Right lobe of liver (tissue), 6 donors: ENCODE results near the gene UBASH3B. TPM values are rescaled to one million over a fixed set of nuclear protein-coding genes. Genes with fewer than 3 reads are reported as not detected.

ENCODE experiments used
- ATAC-seq, 4 donors: fragments of 200-7000 bp; cut with Tn5 transposase; one replicate each; pipeline ENCODE4 v1.9.1; 2020; ENCODE audit warnings: mild to moderate bottlenecking in 4 of 4, moderate library complexity in 4 of 4
- DNase-seq, 3 donors: peaks; one replicate each; pipeline ENCODE4 v3.0.0-alpha.2; 2020
- H3K27ac ChIP-seq, 3 donors: fragments of 200-600 bp; one replicate each; pipeline ENCODE4 v1.8.0; 2022
- H3K27me3 ChIP-seq, 2 donors: fragments of 200-600 bp; one replicate each; pipeline ENCODE4 v1.8.0; 2022
- H3K36me3 ChIP-seq, 4 donors: fragments of 200-600 bp; sonication (generic) in 1 of 4; one replicate each; pipeline versions ENCODE4 v1.5.1 to v1.8.0; 2017 to 2022; ENCODE audit warnings: control low read depth in 1 of 4
- H3K4me1 ChIP-seq, 4 donors: fragments of 200-600 bp; sonication (generic) in 1 of 4; one replicate each; pipeline versions ENCODE4 v1.5.1 to v1.8.0; 2017 to 2022; ENCODE audit warnings: control low read depth in 1 of 4
- H3K4me3 ChIP-seq, 3 donors: fragments of 200-600 bp; one replicate each; pipeline ENCODE4 v1.8.0; 2022
- H3K9me3 ChIP-seq, 4 donors: fragments of 200-600 bp; sonication (generic) in 1 of 4; one replicate each; pipeline versions ENCODE4 v1.5.1 to v1.8.0; 2017 to 2022; ENCODE audit warnings: control low read depth in 1 of 4
- POLR2A ChIP-seq: fragments of 450-650 bp; IDR thresholded peaks from one replicate; pipeline ENCODE4 v1.6.1; 2017; ENCODE audit warnings: antibody characterized with exemption, mild to moderate bottlenecking
- WGBS: methylation state at CpG from one replicate; pipeline ENCODE4 v1.1.6; 2018; ENCODE audit warnings: low coverage, low lambda C conversion rate; ENCODE audit not compliant: insufficient coverage; ENCODE audit errors: missing lambda C conversion rate; 5-methylcytosine and 5-hydroxymethylcytosine counted together
- intact Hi-C, 2 donors: fragments of 100-400 bp; cut with DNase I; formaldehyde crosslinking; loops; one replicate each; pipeline versions ENCODE4 v1.11.2 to v1.14.1; 2022
- total RNA-seq, 6 experiments: library from RNA; depleted of rRNA in 2 of 6; stranded (reverse); fragments of >200 nt in 2 of 6; fragmentation: NEBNext Ultra II Directional in 3 of 6; extraction: Animal tissue kit (Norgen Biotek cat#: 25700) in 3 of 6; gene quantifications; one replicate each; pipeline versions ENCODE4 v1.1.0 to v1.2.4, GENCODE V29; 2016 to 2023
- TF ChIP-seq, protein P1 (sequence below), 4 donors: fragments of 200-600 bp in 3 of 4; fragments of 450-650 bp in 1 of 4; IDR thresholded peaks; one replicate each; pipeline versions ENCODE4 v1.5.1 to v1.8.0; 2016 to 2022; ENCODE audit warnings: antibody characterized with exemption in 4 of 4, mild to moderate bottlenecking in 2 of 4
- donor health status: DM: no; HTN: yes; CAD: no.
- donor health status: DM: no; HTN: no; CAD: no.
- donor health status: DM: no; HTN: no; CAD: no.
- donor health status: DM: no; HTN: yes; CAD: no.
- donor health status: DM: no; HTN: yes; CAD: no.

The UBASH3B gene
- total RNA-seq, 6 experiments from 2014 or later = 1.7 to 10.5 (median 2.4) TPM

DNA sequence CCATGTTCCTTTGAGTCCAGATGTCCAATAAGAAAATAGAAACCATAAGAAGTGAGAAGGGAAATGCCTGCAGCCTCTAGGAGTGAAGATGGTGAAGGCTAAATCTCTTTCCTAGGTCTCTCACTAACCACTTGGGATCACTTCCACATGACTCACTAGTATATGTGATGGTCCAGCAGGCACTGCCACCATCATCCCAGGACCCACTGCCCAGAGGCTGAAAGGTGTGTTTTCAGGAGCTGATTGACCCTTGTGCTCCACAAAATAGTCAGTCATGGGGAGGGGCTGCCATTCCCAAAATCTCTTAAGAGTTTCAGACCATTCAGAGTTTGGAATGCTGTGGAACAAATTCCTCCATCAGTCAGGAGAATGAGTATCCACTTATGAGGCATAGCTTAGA is 22.9 kb downstream of the UBASH3B start:
- TF ChIP-seq, protein P1, sequence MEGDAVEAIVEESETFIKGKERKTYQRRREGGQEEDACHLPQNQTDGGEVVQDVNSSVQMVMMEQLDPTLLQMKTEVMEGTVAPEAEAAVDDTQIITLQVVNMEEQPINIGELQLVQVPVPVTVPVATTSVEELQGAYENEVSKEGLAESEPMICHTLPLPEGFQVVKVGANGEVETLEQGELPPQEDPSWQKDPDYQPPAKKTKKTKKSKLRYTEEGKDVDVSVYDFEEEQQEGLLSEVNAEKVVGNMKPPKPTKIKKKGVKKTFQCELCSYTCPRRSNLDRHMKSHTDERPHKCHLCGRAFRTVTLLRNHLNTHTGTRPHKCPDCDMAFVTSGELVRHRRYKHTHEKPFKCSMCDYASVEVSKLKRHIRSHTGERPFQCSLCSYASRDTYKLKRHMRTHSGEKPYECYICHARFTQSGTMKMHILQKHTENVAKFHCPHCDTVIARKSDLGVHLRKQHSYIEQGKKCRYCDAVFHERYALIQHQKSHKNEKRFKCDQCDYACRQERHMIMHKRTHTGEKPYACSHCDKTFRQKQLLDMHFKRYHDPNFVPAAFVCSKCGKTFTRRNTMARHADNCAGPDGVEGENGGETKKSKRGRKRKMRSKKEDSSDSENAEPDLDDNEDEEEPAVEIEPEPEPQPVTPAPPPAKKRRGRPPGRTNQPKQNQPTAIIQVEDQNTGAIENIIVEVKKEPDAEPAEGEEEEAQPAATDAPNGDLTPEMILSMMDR (IDR thresholded peaks at IDR 0.05) = no peak
- TF ChIP-seq POLR2A = no peak
- Histone ChIP-seq H3K27me3 (no peaks in the 10 kb centered on the region), H3K27ac (no peak overlapping the region), H3K4me3 (no peak overlapping the region), H3K9me3 (no peaks in the 10 kb centered on the region), H3K4me1 (peaks cover 0 to 11% (median 4%) of the 10 kb centered on the region in 4 donors), H3K36me3 (no peaks in the 10 kb centered on the region)
- ATAC-seq (no peak), DNase-seq (no peak)
- intact Hi-C loops = no loop called here

DNA sequence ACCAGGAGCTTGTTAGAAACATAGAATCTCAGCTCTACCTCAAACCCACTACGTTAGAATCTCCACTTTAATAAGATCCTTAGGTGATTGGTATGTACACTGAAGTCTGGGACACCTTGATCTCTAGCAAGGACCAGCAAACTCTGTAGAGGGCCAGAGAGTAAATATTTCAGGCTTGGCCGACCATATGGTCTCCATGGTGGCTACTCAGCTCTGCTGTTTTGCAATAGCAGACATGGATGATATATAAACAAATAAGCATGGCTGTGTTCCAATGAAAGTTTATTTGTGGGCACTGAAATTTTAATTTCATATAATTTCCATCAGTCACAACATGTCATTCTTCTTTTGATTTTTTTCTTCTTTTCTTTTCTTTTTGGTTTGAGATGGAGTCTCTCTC is 23.9 kb downstream of the UBASH3B start:
- Histone ChIP-seq H3K27me3 (no peaks in the 10 kb centered on the region), H3K36me3 (no peaks in the 10 kb centered on the region), H3K4me1 (peaks cover 0 to 11% (median 4%) of the 10 kb centered on the region in 4 donors), H3K9me3 (no peaks in the 10 kb centered on the region), H3K27ac (no peak overlapping the region), H3K4me3 (no peak overlapping the region)
- ATAC-seq (no peak), DNase-seq (no peak)
- TF ChIP-seq POLR2A = no peak
- TF ChIP-seq, protein P1 (IDR thresholded peaks at IDR 0.05) = no peak
- WGBS = 36% methylated on average over 1 of the region's 2 CpGs
- intact Hi-C loops = no loop called here

DNA sequence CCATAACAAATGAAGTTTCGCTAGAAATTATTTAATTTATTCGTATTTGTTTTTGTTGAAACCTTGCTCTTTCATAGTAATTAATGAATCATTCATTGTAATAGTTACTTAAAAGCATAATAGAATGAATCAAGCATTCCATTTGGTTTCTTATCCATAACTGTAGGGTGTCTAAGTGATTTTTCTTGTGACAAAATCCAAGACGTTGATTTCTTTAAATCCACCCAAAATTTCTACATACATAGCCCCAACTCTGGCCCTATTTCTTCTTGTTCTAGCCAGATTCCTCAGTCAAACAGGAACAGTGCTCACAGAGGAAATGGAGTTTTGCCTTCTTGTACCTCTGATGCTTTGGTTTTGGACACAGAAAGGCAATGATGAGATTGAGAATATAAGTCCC is 25.5 kb downstream of the UBASH3B start:
- intact Hi-C loops = no loop called here
- no peaks in the 10 kb centered on the region for H3K4me1 ChIP-seq
- H3K27me3 ChIP-seq = no peaks in the 10 kb centered on the region
- H3K36me3 ChIP-seq = no peaks in the 10 kb centered on the region
- ATAC-seq (no peak), DNase-seq (no peak)
- no peak overlapping the region for H3K4me3 ChIP-seq
- no peaks in the 10 kb centered on the region for H3K9me3 ChIP-seq
- TF ChIP-seq POLR2A = no peak
- TF ChIP-seq, protein P1 (IDR thresholded peaks at IDR 0.05) = no peak
- WGBS = 53% methylated on average over 3 of the region's 3 CpGs
- no peak overlapping the region for H3K27ac ChIP-seq

DNA sequence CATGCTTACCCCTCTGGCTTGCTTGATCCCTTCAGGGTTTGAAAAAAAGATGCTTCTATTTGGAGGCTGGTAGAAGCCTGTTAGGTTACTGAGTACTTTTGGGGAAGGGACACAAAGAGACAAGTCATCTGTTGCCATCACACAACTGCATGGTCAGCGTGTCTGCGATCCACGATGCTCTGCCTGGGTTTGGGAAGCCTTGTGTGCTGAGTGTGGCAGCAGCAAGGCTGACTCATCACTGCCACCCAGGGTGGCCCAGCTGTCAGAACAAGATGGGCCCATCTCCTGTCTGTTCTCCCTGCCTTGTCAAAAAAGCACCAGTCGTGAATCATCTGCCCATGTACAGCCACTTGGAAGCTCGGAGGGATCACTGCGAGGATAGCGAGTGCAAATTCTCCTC is 26.2 kb downstream of the UBASH3B start:
- peak in 3 of 4 donors; percentile 39 to 49 (median 47) for ATAC-seq
- TF ChIP-seq POLR2A = no peak
- TF ChIP-seq, protein P1 (IDR thresholded peaks at IDR 0.05) = no peak
- intact Hi-C loops = no loop called here

DNA sequence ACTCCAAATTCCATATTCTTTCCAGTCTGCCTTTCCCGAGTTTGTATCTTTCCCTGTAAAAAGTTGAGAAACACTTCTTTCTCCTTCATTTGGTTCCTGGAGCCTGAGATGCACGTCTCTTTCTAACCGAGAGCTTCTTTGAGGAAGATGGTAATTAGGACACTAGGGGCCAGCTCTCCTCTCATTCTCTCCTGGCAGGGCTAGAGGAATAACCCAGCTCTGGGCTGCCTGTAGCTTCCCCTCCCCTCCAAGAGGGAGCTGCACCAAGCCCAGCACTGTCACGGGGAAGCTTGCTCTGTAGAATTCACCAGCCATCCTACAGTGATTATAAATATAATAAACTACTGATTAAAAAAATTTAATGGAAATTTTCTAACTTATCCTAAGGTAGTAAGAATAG is 26.9 kb downstream of the UBASH3B start:
- no peaks in the 10 kb centered on the region for H3K27me3 ChIP-seq
- ATAC-seq = no peak
- H3K4me1 ChIP-seq = no peaks in the 10 kb centered on the region
- 79% methylated on average over 4 of the region's 4 CpGs for WGBS
- TF ChIP-seq POLR2A = no peak
- TF ChIP-seq, protein P1 (IDR thresholded peaks at IDR 0.05) = no peak
- H3K27ac ChIP-seq = no peak overlapping the region
- intact Hi-C loops = no loop called here
- no peaks in the 10 kb centered on the region for H3K9me3 ChIP-seq
- DNase-seq = no peak
- H3K4me3 ChIP-seq = no peak overlapping the region
- no peaks in the 10 kb centered on the region for H3K36me3 ChIP-seq

More for the DNA sequence above, 26.2 kb downstream of the UBASH3B start:
- Histone ChIP-seq H3K36me3 (no peaks in the 10 kb centered on the region), H3K27ac (no peak overlapping the region), H3K27me3 (no peaks in the 10 kb centered on the region), H3K4me1 (no peaks in the 10 kb centered on the region), H3K9me3 (no peaks in the 10 kb centered on the region), H3K4me3 (no peak overlapping the region)
- no peak for DNase-seq
- WGBS = 94% methylated on average over 3 of the region's 7 CpGs
